H1 (cell line): Measurements from ENCODE around the gene CCDC182. TPM values are rescaled to one million over a fixed set of nuclear protein-coding genes. Genes with fewer than 3 reads are reported as not detected.

ENCODE experiments used
- CTCF ChIA-PET: fragments of 300-600 bp; sonication (Branson Sonifier 250); formaldehyde crosslinking; loops from one replicate; lab custom pipeline; 2021; ENCODE audit not compliant: partially characterized antibody; lab: Charles Lee
- POLR2A ChIA-PET: fragments of 300-600 bp; sonication (Branson Sonifier 250); formaldehyde crosslinking; loops from one replicate; lab custom pipeline; 2021; ENCODE audit warnings: inconsistent platforms; ENCODE audit not compliant: partially characterized antibody; lab: Charles Lee
- DNase-seq, 2 experiments: peaks; one replicate each; pipeline versions ENCODE4 v3.0.0 to v3.0.0-alpha.2; 2010 to 2022; ENCODE audit warnings: low spot score in 2 of 2, low read depth in 1 of 2, mixed read lengths in 1 of 2
- FAIRE-seq: peaks from 2 replicates; lab custom pipeline; 2011; peaks lifted over from hg19 to GRCh38; lab: Jason Lieb, UNC
- H2AFZ ChIP-seq: 2 replicates; pipeline ENCODE4 v1.8.1; 2012; ENCODE audit warnings: low read length, inconsistent platforms
- H2AK5ac ChIP-seq: 2 replicates; pipeline ENCODE4 v1.6.1; 2013; ENCODE audit warnings: low read depth, low read length
- H2BK120ac ChIP-seq: replicated peaks from 2 replicates; pipeline ENCODE3; 2013; ENCODE audit warnings: low read depth, low read length, inconsistent platforms
- H2BK12ac ChIP-seq: 2 replicates; pipeline ENCODE4 v1.6.1; 2013; ENCODE audit warnings: low read depth, low read length
- H2BK15ac ChIP-seq: 2 replicates; pipeline ENCODE4 v1.6.1; 2013; ENCODE audit warnings: low read length
- H2BK20ac ChIP-seq: 2 replicates; pipeline ENCODE4 v1.6.1; 2013; ENCODE audit warnings: low read length
- H2BK5ac ChIP-seq: 2 replicates; pipeline ENCODE4 v1.6.1; 2013; ENCODE audit warnings: low read depth, low read length
- H3K14ac ChIP-seq: 2 replicates; pipeline ENCODE4 v1.6.1; 2013; ENCODE audit warnings: inconsistent platforms; ENCODE audit not compliant: insufficient read length
- H3K18ac ChIP-seq: 2 replicates; pipeline ENCODE4 v1.6.1; 2013; ENCODE audit warnings: low read length; ENCODE audit errors: extremely low read depth
- H3K23ac ChIP-seq: 2 replicates; pipeline ENCODE4 v1.6.1; 2013; ENCODE audit warnings: inconsistent platforms; ENCODE audit not compliant: insufficient read length
- H3K23me2 ChIP-seq: 2 replicates; pipeline ENCODE4 v1.6.1; 2013; ENCODE audit warnings: low read depth, low read length
- H3K27ac ChIP-seq: 2 replicates; pipeline ENCODE4 v1.6.1; 2011; ENCODE audit warnings: low read depth, low read length, inconsistent platforms
- H3K27me3 ChIP-seq, 4 experiments: replicated peaks in 1 of 4; 1 replicate in 1 of 4; 2 replicates in 3 of 4; pipeline versions ENCODE4 v1.6.1 to v1.8.1; 2011 to 2013; ENCODE audit warnings: low read length in 3 of 4, mild to moderate bottlenecking in 3 of 4, inconsistent platforms in 2 of 4, mixed read lengths in 2 of 4, moderate library complexity in 1 of 4; ENCODE audit not compliant: control insufficient read depth in 3 of 4, insufficient read depth in 3 of 4; ENCODE audit errors: extremely low read depth in 1 of 4
- H3K36me3 ChIP-seq, 4 experiments: 2 replicates each; pipeline versions ENCODE4 v1.6.1 to v1.8.1; 2011 to 2013; ENCODE audit warnings: mild to moderate bottlenecking in 4 of 4, low read length in 3 of 4, moderate library complexity in 2 of 4, control low read depth in 1 of 4, inconsistent platforms in 1 of 4; ENCODE audit not compliant: insufficient read depth in 4 of 4, control insufficient read depth in 2 of 4
- H3K4ac ChIP-seq: replicated peaks from 2 replicates; pipeline ENCODE3; 2013; ENCODE audit warnings: low read length, low read depth, mixed read lengths, inconsistent platforms; ENCODE audit not compliant: insufficient read length
- H3K4me1 ChIP-seq, 4 experiments: replicated peaks in 1 of 4; 1 replicate in 1 of 4; 2 replicates in 3 of 4; pipeline versions ENCODE4 v1.6.1 to v1.8.1; 2011 to 2013; ENCODE audit warnings: low read length in 3 of 4, inconsistent platforms in 2 of 4, mixed read lengths in 1 of 4; ENCODE audit not compliant: insufficient read depth in 4 of 4, control insufficient read depth in 3 of 4
- H3K4me2 ChIP-seq, 2 experiments: 2 replicates each; pipeline versions ENCODE4 v1.6.1 to v1.8.1; 2011 to 2013; ENCODE audit warnings: low read depth in 2 of 2, low read length in 2 of 2, control low read depth in 1 of 2, inconsistent platforms in 1 of 2, mild to moderate bottlenecking in 1 of 2; ENCODE audit not compliant: insufficient read depth in 1 of 2
- H3K4me3 ChIP-seq, 4 experiments: fragments of 200-600, 300-600 bp in 1 of 4; sonication (generic), shearing (Covaris generic), sonication (Bioruptor Twin) in 1 of 4; 2 replicates each; pipeline versions ENCODE4 v1.5.1 to v1.8.1; 2011 to 2016; ENCODE audit warnings: low read length in 4 of 4, low read depth in 3 of 4, control low read depth in 2 of 4, inconsistent platforms in 2 of 4, mild to moderate bottlenecking in 2 of 4, mixed read lengths in 1 of 4, moderate library complexity in 1 of 4; ENCODE audit not compliant: insufficient read depth in 2 of 4; ENCODE audit errors: extremely low read depth in 1 of 4
- H3K56ac ChIP-seq: replicated peaks from 2 replicates; pipeline ENCODE3; 2013; ENCODE audit warnings: low read depth, mild to moderate bottlenecking, mixed read lengths, low read length, inconsistent platforms; ENCODE audit not compliant: insufficient read length
- H3K79me1 ChIP-seq: 2 replicates; pipeline ENCODE4 v1.6.1; 2013; ENCODE audit warnings: low read depth, low read length, control low read depth
- H3K79me2 ChIP-seq, 2 experiments: 2 replicates each; pipeline versions ENCODE4 v1.6.1 to v1.8.1; 2012 to 2013; ENCODE audit warnings: low read length in 2 of 2, mild to moderate bottlenecking in 2 of 2, inconsistent platforms in 1 of 2; ENCODE audit not compliant: insufficient read depth in 2 of 2, control insufficient read depth in 1 of 2
- H3K9ac ChIP-seq, 4 experiments: replicated peaks in 1 of 4; 1 replicate in 1 of 4; 2 replicates in 3 of 4; pipeline versions ENCODE4 v1.6.1 to v1.8.1; 2011 to 2013; ENCODE audit warnings: low read depth in 3 of 4, low read length in 3 of 4, control low read depth in 2 of 4, mild to moderate bottlenecking in 2 of 4, moderate library complexity in 2 of 4, inconsistent platforms in 1 of 4; ENCODE audit errors: extremely low read depth in 1 of 4
- H3K9me3 ChIP-seq, 2 experiments: 2 replicates each; pipeline versions ENCODE4 v1.6.1 to v1.8.1; 2012 to 2013; ENCODE audit warnings: mild to moderate bottlenecking in 2 of 2, moderate library complexity in 2 of 2, control low read depth in 1 of 2, inconsistent platforms in 1 of 2, low read depth in 1 of 2, low read length in 1 of 2, mixed read lengths in 1 of 2; ENCODE audit not compliant: insufficient read depth in 2 of 2
- H4K20me1 ChIP-seq, 2 experiments: replicated peaks in 1 of 2; 2 replicates each; pipeline versions ENCODE3 to v1.8.1; 2011 to 2013; ENCODE audit warnings: inconsistent platforms in 2 of 2, low read length in 2 of 2, mild to moderate bottlenecking in 1 of 2; ENCODE audit not compliant: insufficient read depth in 2 of 2, control insufficient read depth in 1 of 2
- H4K5ac ChIP-seq: 2 replicates; pipeline ENCODE4 v1.6.1; 2013; ENCODE audit warnings: low read length, low read depth, mixed read lengths, inconsistent platforms; ENCODE audit not compliant: insufficient read length
- H4K8ac ChIP-seq: 2 replicates; pipeline ENCODE4 v1.8.0; 2013; ENCODE audit warnings: mild to moderate bottlenecking, moderate library complexity, low read length, inconsistent platforms; ENCODE audit not compliant: insufficient read depth; ENCODE audit errors: extremely low read depth
- H4K91ac ChIP-seq: replicated peaks from 2 replicates; pipeline ENCODE3; 2013; ENCODE audit warnings: low read length, mixed read lengths, inconsistent platforms; ENCODE audit not compliant: insufficient read length
- BACH1 ChIP-seq: IDR thresholded peaks from 2 replicates; pipeline ENCODE4 v1.6.1; 2012; ENCODE audit warnings: low read length, improper control_type of control experiment
- CBX8 ChIP-seq: fragments of 300-800, 300-1000 bp; sonication (generic); IDR thresholded peaks from 2 replicates; pipeline ENCODE4 v1.7.1; 2016; ENCODE audit warnings: low read depth, low read length, borderline replicate concordance
- CEBPB ChIP-seq: IDR thresholded peaks from 2 replicates; pipeline ENCODE4 v1.6.1; 2012; ENCODE audit warnings: low read depth, low read length
- CTBP2 ChIP-seq: IDR thresholded peaks from 2 replicates; pipeline ENCODE4 v1.7.0; 2011; ENCODE audit warnings: borderline replicate concordance, mild to moderate bottlenecking, moderate library complexity, mixed read lengths, low read length; ENCODE audit not compliant: insufficient read depth, insufficient read length
- GABPA ChIP-seq: IDR thresholded peaks from 2 replicates; pipeline ENCODE4 v1.6.1; 2011; ENCODE audit warnings: mild to moderate bottlenecking, low read length, moderate library complexity, borderline replicate concordance; ENCODE audit not compliant: insufficient read depth
- GTF2F1 ChIP-seq: IDR thresholded peaks from 2 replicates; pipeline ENCODE4 v1.6.1; 2012; ENCODE audit warnings: low read depth, low read length, improper control_type of control experiment, borderline replicate concordance
- JUN ChIP-seq: IDR thresholded peaks from 2 replicates; pipeline ENCODE4 v1.6.1; 2011; ENCODE audit warnings: low read depth, mild to moderate bottlenecking, improper control_type of control experiment, low read length
- NRF1 ChIP-seq: IDR thresholded peaks from 2 replicates; pipeline ENCODE4 v1.6.1; 2011; ENCODE audit warnings: mild to moderate bottlenecking, low read depth, low read length, improper control_type of control experiment
- POLR2AphosphoS5 ChIP-seq: IDR thresholded peaks from 2 replicates; pipeline ENCODE4 v1.6.1; 2011; ENCODE audit warnings: low read depth, low read length
- RAD21 ChIP-seq, 2 experiments: IDR thresholded peaks in 1 of 2; conservative IDR thresholded peaks in 1 of 2; 2 replicates each; pipeline ENCODE4 v1.6.1; 2011; ENCODE audit warnings: low read depth in 2 of 2, low read length in 2 of 2, improper control_type of control experiment in 1 of 2, inconsistent platforms in 1 of 2, mild to moderate bottlenecking in 1 of 2, moderate library complexity in 1 of 2
- RFX5 ChIP-seq: IDR thresholded peaks from 2 replicates; pipeline ENCODE4 v1.6.1; 2011; ENCODE audit warnings: low read depth, low read length, improper control_type of control experiment, borderline replicate concordance
- SP2 ChIP-seq: IDR thresholded peaks from 2 replicates; pipeline ENCODE4 v1.6.1; 2012; ENCODE audit warnings: mild to moderate bottlenecking, low read length, inconsistent platforms
- SP4 ChIP-seq: IDR thresholded peaks from 2 replicates; pipeline ENCODE4 v1.6.1; 2012; ENCODE audit warnings: low read length, inconsistent platforms
- SRF ChIP-seq: IDR thresholded peaks from 2 replicates; pipeline ENCODE4 v1.6.1; 2011; ENCODE audit warnings: mild to moderate bottlenecking, low read depth, low read length, moderate library complexity
- SUZ12 ChIP-seq: fragments of 200-600 bp; sonication (generic); IDR thresholded peaks from 2 replicates; pipeline ENCODE4 v1.6.1; 2012; ENCODE audit warnings: mild to moderate bottlenecking, inconsistent platforms, low read length, moderate library complexity, mixed read lengths
- YY1 ChIP-seq: IDR thresholded peaks from 2 replicates; pipeline ENCODE4 v1.6.1; 2011; ENCODE audit warnings: low read depth, mild to moderate bottlenecking, low read length
- WGBS, 2 experiments: shearing (Covaris generic) in 1 of 2; methylation state at CpG; one replicate each; pipeline versions ENCODE4 v1.1.6 to v1.1.7; 2013 to 2015; ENCODE audit warnings: low lambda C conversion rate in 2 of 2, mixed read lengths in 2 of 2, inconsistent platforms in 1 of 2, low coverage in 1 of 2, missing lambda C conversion rate in 1 of 2; ENCODE audit not compliant: insufficient replicate concordance in 2 of 2, insufficient coverage in 1 of 2, insufficient read length in 1 of 2; ENCODE audit errors: extremely low coverage in 1 of 2, missing lambda C conversion rate in 1 of 2; 5-methylcytosine and 5-hydroxymethylcytosine counted together
- polyA plus RNA-seq, 7 experiments: library from polyadenylated mRNA; depleted of rRNA in 3 of 7; stranded (reverse) in 5 of 7; unstranded in 2 of 7; fragments of >200 nt in 5 of 7; fragments of 200-250 nt in 2 of 7; gene quantifications; 1 replicate in 5 of 7; 2 replicates in 1 of 7; 4 replicates in 1 of 7; pipeline versions ENCODE4 v1.2.1 to v1.2.3, GENCODE V29; 2011 to 2013; ENCODE audit warnings: missing spikeins in 2 of 7, mixed read lengths in 2 of 7
- total RNA-seq: library from RNA; stranded (reverse); fragmentation: NEBNext Ultra II Directional; extraction: Animal tissue kit (Norgen Biotek cat#: 25700); gene quantifications from 2 replicates; pipeline ENCODE4 v1.2.1, GENCODE V29; 2021

CCDC182 gene
- total and polyA plus RNA-seq, 2 of the 8 experiments (the other 6 are each of a cell fraction or from before 2014, with no cell fraction given) = not detected

GRCh38 chr17:57788725-57789124, 43.6 kb upstream of the CCDC182 start:
- Histone ChIP-seq H2BK5ac (no peak overlapping the region), H3K4ac (no peak overlapping the region), H2BK120ac (no peak overlapping the region), H4K5ac (no peak overlapping the region), H4K91ac (no peak overlapping the region), H3K36me3 (no peaks in the 10 kb centered on the region), H3K4me2 (no peak overlapping the region), H3K14ac (no peak overlapping the region), H3K4me3 (no peak overlapping the region), H3K79me2 (no peaks in the 10 kb centered on the region), H2AK5ac (no peak overlapping the region), H2BK12ac (no peak overlapping the region), H2BK20ac (no peak overlapping the region), H3K79me1 (no peaks in the 10 kb centered on the region), H3K27me3 (peaks cover 0 to 13% (median 7%) of the 10 kb centered on the region in 4 experiments; a peak in 6 of 7 replicates), H3K56ac (no peak overlapping the region), H3K27ac (no peak overlapping the region), H4K8ac (no peak overlapping the region), H3K4me1 (no peaks in the 10 kb centered on the region; a peak in 1 of 7 replicates), H3K23ac (no peak overlapping the region), H2AFZ (no peak overlapping the region), H2BK15ac (no peak overlapping the region), H3K9ac (no peak overlapping the region), H3K18ac (no peak overlapping the region), H3K9me3 (no peaks in the 10 kb centered on the region), H4K20me1 (no peaks in the 10 kb centered on the region), H3K23me2 (no peaks in the 10 kb centered on the region)
- 86% methylated on average over 4 of the region's 4 CpGs; no CpG with 5 or more reads in 1 of the 2 experiments for WGBS, 2 experiments
- FAIRE-seq = no peak
- CTCF ChIA-PET = interaction anchor here (0.7 to 0.9 kb wide), 3 partner anchors 18 to 206 kb away, joined by 3 read pairs; no protein-coding TSS in a partner anchor
- POLR2A ChIA-PET = no interaction called here
- DNase-seq = no peak
- TF ChIP-seq JUN = no peak
- TF ChIP-seq SP4 = no peak
- TF ChIP-seq CTBP2 = no peak
- TF ChIP-seq RFX5 = no peak
- no peak for TF ChIP-seq CBX8
- no peak for TF ChIP-seq GABPA
- no peak for TF ChIP-seq SUZ12
- no peak for TF ChIP-seq RAD21 (IDR thresholded peaks at IDR 0.05 in 1 of 2, conservative IDR thresholded peaks at IDR 0.05 in 1 of 2; ENCODE audit: low read depth in 2 of 2, low read length in 2 of 2)
- TF ChIP-seq CEBPB = no peak
- TF ChIP-seq SRF = no peak
- no peak for TF ChIP-seq GTF2F1
- TF ChIP-seq SP2 = no peak
- TF ChIP-seq NRF1 = no peak
- no peak for TF ChIP-seq YY1
- no peak for TF ChIP-seq POLR2AphosphoS5
- TF ChIP-seq BACH1 = no peak
